GM23338 (cell line): Measurements from ENCODE around the gene PEAK3. TPM values are rescaled to one million over a fixed set of nuclear protein-coding genes. Genes with fewer than 3 reads are reported as not detected.

Experiments used
- ATAC-seq: fragments of 200-7000 bp; cut with Tn5 transposase; 3 replicates; pipeline ENCODE4 v1.9.1; 2020
- DNase-seq: peaks from one replicate; pipeline ENCODE4 v3.0.0-alpha.2; 2015; ENCODE audit warnings: low spot score
- H2AFZ ChIP-seq: fragments of 200-600 bp; sonication (generic); 2 replicates; pipeline ENCODE4 v1.8.0; 2016; ENCODE audit warnings: antibody characterized with exemption, mild to moderate bottlenecking, moderate library complexity
- H3F3A ChIP-seq: fragments of 200-600 bp; sonication (generic); replicated peaks from 2 replicates; pipeline ENCODE4 v1.8.0; 2017; ENCODE audit warnings: antibody characterized with exemption, mixed run types, low read depth
- H3K27ac ChIP-seq: fragments of 200-600 bp; sonication (generic); 2 replicates; pipeline ENCODE4 v1.6.1; 2016; ENCODE audit warnings: low read depth
- H3K27me3 ChIP-seq: fragments of 200-600 bp; sonication (generic); 2 replicates; pipeline ENCODE4 v1.8.0; 2016; ENCODE audit warnings: mild to moderate bottlenecking, mixed run types, moderate library complexity; ENCODE audit not compliant: insufficient read depth
- H3K36me3 ChIP-seq: fragments of 200-600 bp; sonication (generic); 2 replicates; pipeline ENCODE4 v1.8.0; 2016; ENCODE audit warnings: mild to moderate bottlenecking; ENCODE audit not compliant: insufficient read depth
- H3K4me1 ChIP-seq: fragments of 200-600 bp; sonication (generic); 2 replicates; pipeline ENCODE4 v1.8.0; 2016; ENCODE audit warnings: mild to moderate bottlenecking, moderate library complexity; ENCODE audit not compliant: insufficient read depth
- H3K4me2 ChIP-seq: fragments of 200-600 bp; sonication (generic); 2 replicates; pipeline ENCODE4 v1.7.1; 2017; ENCODE audit warnings: mixed run types
- H3K4me3 ChIP-seq: fragments of 200-600 bp; sonication (generic); 2 replicates; pipeline ENCODE4 v1.6.1; 2016; ENCODE audit warnings: mixed run types
- H3K79me2 ChIP-seq: fragments of 200-600 bp; sonication (generic); replicated peaks from 2 replicates; pipeline ENCODE4 v1.8.0; 2017; ENCODE audit warnings: mild to moderate bottlenecking; ENCODE audit not compliant: insufficient read depth
- H3K9me2 ChIP-seq: fragments of 200-600 bp; sonication (generic); 2 replicates; pipeline ENCODE4 v1.8.0; 2017; ENCODE audit not compliant: insufficient read depth
- H4K20me1 ChIP-seq: fragments of 200-600 bp; sonication (generic); replicated peaks from 2 replicates; pipeline ENCODE4 v1.8.0; 2017; ENCODE audit warnings: mild to moderate bottlenecking; ENCODE audit not compliant: insufficient read depth
- H3K27ac Mint-ChIP-seq: 2 replicates; pipeline ENCODE4 v1.8.0; 2020; ENCODE audit warnings: inconsistent platforms, mild to moderate bottlenecking, moderate library complexity, mixed read lengths
- H3K27me3 Mint-ChIP-seq: 3 replicates; pipeline ENCODE4 v1.8.0; 2022; ENCODE audit warnings: low read depth, mild to moderate bottlenecking, moderate library complexity, mixed read lengths, inconsistent platforms; ENCODE audit not compliant: insufficient read depth, poor library complexity
- H3K36me3 Mint-ChIP-seq: 3 replicates; pipeline ENCODE4 v1.8.0; 2021; ENCODE audit warnings: low read depth, mild to moderate bottlenecking, inconsistent platforms, moderate library complexity, mixed read lengths
- H3K4me1 Mint-ChIP-seq: 3 replicates; pipeline ENCODE4 v1.8.0; 2020; ENCODE audit warnings: mild to moderate bottlenecking, inconsistent platforms, mixed read lengths
- H3K4me3 Mint-ChIP-seq: 3 replicates; pipeline ENCODE4 v1.8.0; 2021; ENCODE audit warnings: moderate library complexity, mild to moderate bottlenecking, inconsistent platforms, mixed read lengths
- H3K9me3 Mint-ChIP-seq: 3 replicates; pipeline ENCODE4 v1.8.0; 2020; ENCODE audit warnings: moderate library complexity, mild to moderate bottlenecking, inconsistent platforms, mixed read lengths
- CREB1 ChIP-seq: fragments of 250-450 bp; sonication (Bioruptor Pico); IDR thresholded peaks from 2 replicates; pipeline ENCODE4 v1.5.0; 2020; ENCODE audit warnings: low read depth, mild to moderate bottlenecking, moderate library complexity
- CTCF ChIP-seq, 2 experiments: fragments of 200-600 bp in 1 of 2; sonication (generic) in 1 of 2; conservative IDR thresholded peaks; 2 replicates each; pipeline versions ENCODE4 v1.5.1 to v1.6.1; 2016 to 2017; ENCODE audit warnings: antibody characterized with exemption in 2 of 2, low read depth in 2 of 2, mild to moderate bottlenecking in 2 of 2, moderate library complexity in 1 of 2
- ETS1 ChIP-seq: IDR thresholded peaks from 2 replicates; pipeline ENCODE4 v1.6.1; 2016; ENCODE audit warnings: antibody characterized with exemption
- EZH2 ChIP-seq: fragments of 200-600 bp; sonication (generic); IDR thresholded peaks from one replicate; pipeline ENCODE4 v1.8.0; 2017; ENCODE audit warnings: antibody characterized with exemption, mild to moderate bottlenecking, low read depth; ENCODE audit not compliant: unreplicated experiment
- EZH2phosphoT487 ChIP-seq: fragments of 200-600 bp; sonication (generic); IDR thresholded peaks from one replicate; pipeline ENCODE4 v1.8.1; 2018; ENCODE audit warnings: antibody characterized with exemption; ENCODE audit not compliant: unreplicated experiment
- JUNB ChIP-seq: IDR thresholded peaks from one replicate; pipeline ENCODE4 v1.6.1; 2016; ENCODE audit warnings: antibody characterized with exemption; ENCODE audit not compliant: unreplicated experiment
- NANOG ChIP-seq: IDR thresholded peaks from 2 replicates; pipeline ENCODE4 v1.6.1; 2016; ENCODE audit warnings: antibody characterized with exemption, borderline replicate concordance
- POLR2AphosphoS5 ChIP-seq: IDR thresholded peaks from 2 replicates; pipeline ENCODE4 v1.6.1; 2016; ENCODE audit warnings: antibody characterized with exemption, low read depth
- REST ChIP-seq: IDR thresholded peaks from one replicate; pipeline ENCODE4 v1.6.1; 2018; ENCODE audit warnings: antibody characterized with exemption; ENCODE audit not compliant: unreplicated experiment
- STAT1 ChIP-seq: IDR thresholded peaks from one replicate; pipeline ENCODE4 v1.6.1; 2016; ENCODE audit warnings: antibody characterized with exemption; ENCODE audit not compliant: unreplicated experiment
- ZNF114 ChIP-seq: fragments of 250-450 bp; sonication (Bioruptor Pico); IDR thresholded peaks from 2 replicates; pipeline ENCODE4 v1.5.0; 2020; ENCODE audit warnings: mild to moderate bottlenecking, moderate library complexity
- ZNF331 ChIP-seq: fragments of 250-450 bp; sonication (Bioruptor Pico); IDR thresholded peaks from 2 replicates; pipeline ENCODE4 v1.5.0; 2020; ENCODE audit warnings: low read depth, mild to moderate bottlenecking, moderate library complexity
- ZNF462 ChIP-seq: fragments of 250-450 bp; sonication (Bioruptor Pico); IDR thresholded peaks from 2 replicates; pipeline ENCODE4 v1.5.0; 2020; ENCODE audit warnings: mild to moderate bottlenecking, moderate library complexity
- polyA plus RNA-seq: library from polyadenylated mRNA; unstranded; fragments of >200 nt; fragmentation: Nextera tagmentation; extraction: Ambion mirVana; gene quantifications from 2 replicates; pipeline ENCODE4 v1.2.1, GENCODE V29; 2016
- total RNA-seq: library from RNA; depleted of rRNA; stranded (reverse); fragments of >200 nt; shearing (Covaris generic); gene quantifications from 2 replicates; pipeline ENCODE4 v1.2.3, GENCODE V29; 2014

Gene PEAK3
- total and polyA plus RNA-seq, 2 experiments from 2014 or later, result not detected

- peaks cover 8% of the 10 kb centered on the region; the same call in 1 of the 2 replicates for H3F3A ChIP-seq
- peaks cover 63% of the 10 kb centered on the region for H3K36me3 Mint-ChIP-seq
- no peaks in the 10 kb centered on the region for H3K27me3 ChIP-seq
- peaks cover 29% of the 10 kb centered on the region for H3K4me1 ChIP-seq
- H3K79me2 ChIP-seq, result peaks cover 60% of the 10 kb centered on the region
- H3K27me3 Mint-ChIP-seq, result peaks cover 5% of the 10 kb centered on the region
- no peak overlapping the region for H3K4me2 ChIP-seq
- H3K36me3 ChIP-seq, result peaks cover 13% of the 10 kb centered on the region
- TF ChIP-seq ZNF462 (CRISPR knock-in tag) (no peak), JUNB (no peak), CREB1 (CRISPR knock-in tag) (no peak), REST (no peak), EZH2 (no peak), ZNF331 (no peak), ZNF114 (CRISPR knock-in tag) (no peak), CTCF (conservative IDR thresholded peaks at IDR 0.05; ENCODE audit: low read depth in 2 of 2) (no peak), POLR2AphosphoS5 (no peak), STAT1 (no peak), ETS1 (no peak), NANOG (no peak), EZH2phosphoT487 (no peak)
- H3K9me3 Mint-ChIP-seq, result no peaks in the 10 kb centered on the region; the same call in 2 of the 3 replicates
- H3K4me3 ChIP-seq, result no peak overlapping the region
- peaks cover 34% of the 10 kb centered on the region for H3K4me1 Mint-ChIP-seq
- ATAC-seq (no peak), DNase-seq (no peak)
- H3K27ac ChIP-seq, result peak overlapping the region; percentile 50; the same call in 1 of the 2 replicates
- H3K9me2 ChIP-seq, result no peaks in the 10 kb centered on the region
- H4K20me1 ChIP-seq, result peaks cover 48% of the 10 kb centered on the region
- no peak overlapping the region for H3K27ac Mint-ChIP-seq
- H2AFZ ChIP-seq, result no peak overlapping the region
- H3K4me3 Mint-ChIP-seq, result no peak overlapping the region
These were observed 39.2 kb downstream of the PEAK3 start for GRCh38 chr19:2242816-2243215.
